Amniotic epithelial cell (primary cell): ENCODE results near the gene EIF5AL1.
"Not testable (repeated sequence)": the region's sequence is repeated elsewhere in the genome, so short reads cannot be mapped to it uniquely, and the experiment has no call there.

Source experiments
- DNase-seq: peaks from one replicate; pipeline ENCODE4 v3.0.0-alpha.2; 2010; ENCODE audit warnings: low read depth

EIF5AL1 gene

GRCh38 chr10:79487296-79488194, 24.8 kb upstream of the EIF5AL1 start:
- DNase-seq = peak; percentile 78

- DNase-seq = peak; percentile 95
Observed at GRCh38 chr10:79488336-79488735, 24.0 kb upstream of the EIF5AL1 start.

- DNase-seq = peak; percentile 19
Observed at GRCh38 chr10:79488870-79489269, 23.5 kb upstream of the EIF5AL1 start.

GRCh38 chr10:79490400-79491142, 21.8 kb upstream of the EIF5AL1 start:
- DNase-seq = peak; percentile 51

- DNase-seq = no peak
Observed at GRCh38 chr10:79491143-79491835, 21.0 kb upstream of the EIF5AL1 start.

GRCh38 chr10:79492256-79492655, 20.1 kb upstream of the EIF5AL1 start:
- DNase-seq = no peak

GRCh38 chr10:79492839-79493238, 19.5 kb upstream of the EIF5AL1 start:
- no peak for DNase-seq

- no peak for DNase-seq
Observed at GRCh38 chr10:79493806-79494205, 18.5 kb upstream of the EIF5AL1 start.

- DNase-seq = no peak
Observed at GRCh38 chr10:79494871-79495705, 17.2 kb upstream of the EIF5AL1 start.

GRCh38 chr10:79495791-79496190, 16.5 kb upstream of the EIF5AL1 start:
- DNase-seq = no peak

GRCh38 chr10:79496896-79497295, 15.4 kb upstream of the EIF5AL1 start:
- no peak for DNase-seq

- DNase-seq = no peak
Observed at GRCh38 chr10:79498291-79498829, 14.0 kb upstream of the EIF5AL1 start.

- DNase-seq = no peak
Observed at GRCh38 chr10:79502561-79503309, 9.6 kb upstream of the EIF5AL1 start.

GRCh38 chr10:79503787-79504186, 8.5 kb upstream of the EIF5AL1 start:
- not testable (repeated sequence) for DNase-seq

GRCh38 chr10:79504483-79504882, 7.8 kb upstream of the EIF5AL1 start:
- DNase-seq = not testable (repeated sequence)

GRCh38 chr10:79505328-79505727, 7.0 kb upstream of the EIF5AL1 start:
- DNase-seq = not testable (repeated sequence)

- DNase-seq = no peak
Observed at GRCh38 chr10:79505829-79506228, 6.5 kb upstream of the EIF5AL1 start.

GRCh38 chr10:79507440-79508167, 4.7 kb upstream of the EIF5AL1 start:
- DNase-seq = no peak

GRCh38 chr10:79508245-79508644, 4.1 kb upstream of the EIF5AL1 start:
- not testable (repeated sequence) for DNase-seq
